K562 (cell line): ENCODE results near the gene PPP3CB. TPM values are rescaled to one million over a fixed set of nuclear protein-coding genes. Genes with fewer than 3 reads are reported as not detected.

Experiments used
- ATAC-seq: fragments of 200-7000 bp; cut with Tn5 transposase; 3 replicates; pipeline ENCODE4 v1.9.1; 2020; ENCODE audit warnings: moderate library complexity
- BruUV-seq: library from RNA; stranded (reverse); fragments of 400-500 nt; replicated peaks from 2 replicates; lab custom pipeline; 2021; lab: Mats Ljungman, UMichigan
- CTCF ChIA-PET: fragments of 300-600 bp; formaldehyde crosslinking; extraction: SDS; loops from one replicate; lab custom pipeline; 2021; ENCODE audit warnings: low intra/inter-chr PET ratio; lab: Yijun Ruan, JAX
- POLR2A ChIA-PET: fragments of 300-600, 350-650 bp; sonication (Branson Sonifier 250); formaldehyde crosslinking; extraction: SDS; loops from one replicate; lab custom pipeline; 2021; ENCODE audit warnings: antibody characterized with exemption, inconsistent platforms; lab: Yijun Ruan, JAX
- DNase-seq, 4 experiments: peaks; one replicate each; pipeline versions ENCODE4 v3.0.0 to v3.0.0-alpha.2; 2011 to 2018; ENCODE audit warnings: low spot score in 3 of 4, mixed read lengths in 3 of 4; ENCODE audit errors: extremely low read depth in 1 of 4
- FAIRE-seq: peaks from 2 replicates; lab custom pipeline; 2011; peaks lifted over from hg19 to GRCh38; lab: Jason Lieb, UNC
- H2AFZ ChIP-seq: 2 replicates; pipeline ENCODE4 v1.6.0; 2011; ENCODE audit warnings: low read depth, low read length, control low read depth, inconsistent platforms
- H3K27ac ChIP-seq: fragments of 200-600 bp; 3 replicates; pipeline ENCODE4 v1.8.0; 2011; ENCODE audit warnings: low read depth, mild to moderate bottlenecking, control low read depth, inconsistent platforms, low read length, moderate library complexity, mixed read lengths; ENCODE audit errors: extremely low read depth
- H3K27me3 ChIP-seq, 2 experiments: fragments of 300-600 bp in 1 of 2; 2 replicates in 1 of 2; 3 replicates in 1 of 2; pipeline versions ENCODE4 v1.6.0 to v1.8.0; 2011; ENCODE audit warnings: inconsistent platforms in 2 of 2, low read length in 2 of 2, mild to moderate bottlenecking in 1 of 2, mixed read lengths in 1 of 2, moderate library complexity in 1 of 2; ENCODE audit not compliant: control insufficient read depth in 2 of 2, insufficient read depth in 2 of 2
- H3K36me3 ChIP-seq: fragments of 300-600 bp; 3 replicates; pipeline ENCODE4 v1.8.0; 2011; ENCODE audit warnings: mild to moderate bottlenecking, low read length, inconsistent platforms; ENCODE audit not compliant: control insufficient read depth, insufficient read depth
- H3K4me1 ChIP-seq, 2 experiments: fragments of 200-600 bp in 1 of 2; replicated peaks in 1 of 2; 2 replicates in 1 of 2; 3 replicates in 1 of 2; pipeline versions ENCODE4 v1.5.1 to v1.8.0; 2011; ENCODE audit warnings: inconsistent platforms in 2 of 2, low read length in 2 of 2, mild to moderate bottlenecking in 1 of 2, mixed read lengths in 1 of 2, moderate library complexity in 1 of 2; ENCODE audit not compliant: control insufficient read depth in 2 of 2, insufficient read depth in 2 of 2
- H3K4me2 ChIP-seq: 2 replicates; pipeline ENCODE4 v1.6.1; 2011; ENCODE audit warnings: low read length, control low read depth, inconsistent platforms, mixed read lengths; ENCODE audit not compliant: insufficient read depth
- H3K4me3 ChIP-seq: fragments of 200-600 bp; sonication (generic), shearing (Covaris generic); 2 replicates; pipeline ENCODE4 v1.5.1; 2016; ENCODE audit warnings: control low read depth, inconsistent platforms
- H3K79me2 ChIP-seq: fragments of 200-600 bp; 3 replicates; pipeline ENCODE4 v1.8.0; 2011; ENCODE audit warnings: low read length, inconsistent platforms; ENCODE audit not compliant: control insufficient read depth, insufficient read depth
- H3K9ac ChIP-seq, 2 experiments: 2 replicates each; pipeline versions ENCODE4 v1.6.0 to v1.6.1; 2011; ENCODE audit warnings: low read depth in 2 of 2, low read length in 2 of 2, control low read depth in 1 of 2, inconsistent platforms in 1 of 2, mild to moderate bottlenecking in 1 of 2, mixed read lengths in 1 of 2; ENCODE audit not compliant: insufficient read depth in 1 of 2
- H3K9me1 ChIP-seq: one replicate; pipeline ENCODE4 v1.6.0; 2011; ENCODE audit warnings: inconsistent platforms, mild to moderate bottlenecking, low read length, moderate library complexity; ENCODE audit not compliant: control insufficient read depth, insufficient read depth
- H3K9me3 ChIP-seq: replicated peaks from 2 replicates; pipeline ENCODE4 v1.5.1; 2011; ENCODE audit warnings: low read depth, low read length, inconsistent platforms; ENCODE audit not compliant: control insufficient read depth, insufficient read depth
- H4K20me1 ChIP-seq: replicated peaks from 2 replicates; pipeline ENCODE4 v1.6.1; 2011; ENCODE audit warnings: low read length, inconsistent platforms, mixed read lengths; ENCODE audit not compliant: control insufficient read depth, insufficient read depth
- ARID3B ChIP-seq: fragments of 250-450 bp; sonication (Bioruptor Pico); IDR thresholded peaks from 2 replicates; pipeline ENCODE4 v1.4.0; 2020; ENCODE audit warnings: borderline replicate concordance
- BCLAF1 ChIP-seq, 2 experiments: fragments of 450-650 bp in 1 of 2; IDR thresholded peaks; 2 replicates each; pipeline ENCODE4 v1.6.1; 2011 to 2017; ENCODE audit warnings: low read depth in 2 of 2, antibody characterized with exemption in 1 of 2, borderline replicate concordance in 1 of 2, low read length in 1 of 2, mild to moderate bottlenecking in 1 of 2, mixed read lengths in 1 of 2; ENCODE audit not compliant: control insufficient read depth in 1 of 2
- E2F6 ChIP-seq, 2 experiments: IDR thresholded peaks; 2 replicates each; pipeline ENCODE4 v1.6.1; 2011; ENCODE audit warnings: borderline replicate concordance in 1 of 2, control low read depth in 1 of 2, low read depth in 1 of 2, low read length in 1 of 2, mild to moderate bottlenecking in 1 of 2, mixed read lengths in 1 of 2, moderate library complexity in 1 of 2; ENCODE audit not compliant: insufficient read depth in 1 of 2, insufficient read length in 1 of 2, poor library complexity in 1 of 2, severe bottlenecking in 1 of 2; ENCODE audit errors: extremely low read depth in 1 of 2
- KAT8 ChIP-seq: fragments of 450-650 bp; IDR thresholded peaks from 2 replicates; pipeline ENCODE4 v1.6.1; 2016; ENCODE audit warnings: low read depth, mild to moderate bottlenecking
- LCOR ChIP-seq: sonication (generic); formaldehyde crosslinking; IDR thresholded peaks from 2 replicates; pipeline ENCODE4 v1.8.0; 2022; ENCODE audit warnings: mild to moderate bottlenecking, missing genetic modification reagents
- NFIC ChIP-seq: fragments of 450-650 bp; IDR thresholded peaks from 2 replicates; pipeline ENCODE4 v1.6.1; 2017; ENCODE audit warnings: mild to moderate bottlenecking, inconsistent platforms
- TRIM28 ChIP-seq: fragments of 450-650 bp; IDR thresholded peaks from 2 replicates; pipeline ENCODE4 v1.6.1; 2017
- ZNF740 ChIP-seq, 3 experiments: fragments of 200-800 bp in 1 of 3; sonication (Bioruptor generic) in 1 of 3; sonication (generic) in 1 of 3; formaldehyde crosslinking in 1 of 3; IDR thresholded peaks; 2 replicates each; pipeline versions ENCODE4 v1.6.1 to v1.8.0; 2016 to 2022; ENCODE audit warnings: mild to moderate bottlenecking in 2 of 3, missing compliant biosample characterization in 2 of 3, missing genetic modification characterization in 2 of 3, missing genetic modification reagents in 1 of 3
- WGBS: fragments of 100-300 bp; shearing (Covaris generic); methylation state at CpG from one replicate; pipeline ENCODE4 v1.1.6; 2016; ENCODE audit warnings: low coverage, mixed read lengths; ENCODE audit not compliant: insufficient coverage; ENCODE audit errors: missing lambda C conversion rate; 5-methylcytosine and 5-hydroxymethylcytosine counted together
- in situ Hi-C: fragments of 300-500 bp; cut with MboI; formaldehyde crosslinking; loops from 4 replicates; pipeline ENCODE4 v1.15.0; 2018; ENCODE audit warnings: inconsistent platforms, mixed read lengths
- intact Hi-C: fragments of 100-400 bp; cut with micrococcal nuclease; formaldehyde crosslinking; loops from 2 replicates; pipeline ENCODE4 v1.14.2; 2022
- polyA plus RNA-seq, 8 experiments: library from polyadenylated mRNA; depleted of rRNA in 4 of 8; stranded (reverse) in 5 of 8; unstranded in 3 of 8; fragments of >200 nt; fragmentation: Nextera tagmentation in 2 of 8; fragmentation: Illumina TruSeq in 1 of 8; extraction: Ambion mirVana in 2 of 8; extraction: Trizol in 1 of 8; gene quantifications; 2 replicates each; pipeline versions ENCODE4 v1.2.1 to v1.2.3, GENCODE V29; 2011 to 2014; ENCODE audit warnings: inconsistent platforms in 1 of 8, missing spikeins in 1 of 8
- total RNA-seq, 7 experiments: library from RNA; depleted of rRNA in 6 of 7; stranded (reverse); fragments of >200 nt in 6 of 7; fragmentation: Illumina TruSeq in 2 of 7; extraction: Trizol in 2 of 7; gene quantifications; 2 replicates each; pipeline versions ENCODE4 v1.2.1 to v1.2.3, GENCODE V29; 2011 to 2021; ENCODE audit warnings: low replicate concordance in 1 of 7

The PPP3CB gene
- total and polyA plus RNA-seq, 9 of the 15 experiments (the other 6 are each of a cell fraction or from before 2014, with no cell fraction given), result 9.6 to 27.6 (median 17.8) TPM

GRCh38 chr10:73486601-73487000 lies 9.2 kb downstream of the PPP3CB start (continued):
- TF ChIP-seq ARID3B, result no peak
- no peak for TF ChIP-seq KAT8
- TF ChIP-seq TRIM28, result no peak

GRCh38 chr10:73485320-73485719 lies 10.5 kb downstream of the PPP3CB start:
- POLR2A ChIA-PET, result interaction anchor here (1.6 kb wide), 1 partner anchor 10 kb away, joined by 4 read pairs; the partner anchor contains the start of gene PPP3CB
- no TSS peak for BruUV-seq
- H2AFZ ChIP-seq, result no peak overlapping the region
- H3K4me2 ChIP-seq, result no peak overlapping the region
- H3K27ac ChIP-seq, result no peak overlapping the region
- intact Hi-C loops (no loop called here), in situ Hi-C loops (no loop called here)
- no peak overlapping the region for H3K4me3 ChIP-seq
- no peaks in the 10 kb centered on the region for H3K9me1 ChIP-seq
- H4K20me1 ChIP-seq, result no peaks in the 10 kb centered on the region
- peaks cover 8% of the 10 kb centered on the region for H3K36me3 ChIP-seq
- ATAC-seq (no peak), FAIRE-seq (no peak), DNase-seq (no peak)
- CTCF ChIA-PET, result no interaction called here
- H3K4me1 ChIP-seq, result no peaks in the 10 kb centered on the region
- no peaks in the 10 kb centered on the region for H3K9me3 ChIP-seq
- no peaks in the 10 kb centered on the region for H3K27me3 ChIP-seq
- peaks cover 21% of the 10 kb centered on the region for H3K79me2 ChIP-seq
- H3K9ac ChIP-seq, result no peak overlapping the region
- 92% methylated on average over 1 of the region's 1 CpG for WGBS
- TF ChIP-seq NFIC (peak; percentile 88), LCOR (CRISPR knock-in tag) (no peak), ZNF740 (CRISPR knock-in tag; IDR thresholded peaks at IDR 0.05) (no peak), ZNF740 (tag; IDR thresholded peaks at IDR 0.05) (no peak), E2F6 (IDR thresholded peaks at IDR 0.05; ENCODE audit: borderline replicate concordance in 1 of 2, extremely low read depth in 1 of 2, insufficient read depth in 1 of 2, insufficient read length in 1 of 2, low read depth in 1 of 2, low read length in 1 of 2, poor library complexity in 1 of 2, severe bottlenecking in 1 of 2) (no peak), BCLAF1 (IDR thresholded peaks at IDR 0.05; ENCODE audit: borderline replicate concordance in 1 of 2, control insufficient read depth in 1 of 2, low read depth in 2 of 2, low read length in 1 of 2) (no peak)
